ENCODE results near the gene UGT1A1.

UGT1A1 gene

DNA sequence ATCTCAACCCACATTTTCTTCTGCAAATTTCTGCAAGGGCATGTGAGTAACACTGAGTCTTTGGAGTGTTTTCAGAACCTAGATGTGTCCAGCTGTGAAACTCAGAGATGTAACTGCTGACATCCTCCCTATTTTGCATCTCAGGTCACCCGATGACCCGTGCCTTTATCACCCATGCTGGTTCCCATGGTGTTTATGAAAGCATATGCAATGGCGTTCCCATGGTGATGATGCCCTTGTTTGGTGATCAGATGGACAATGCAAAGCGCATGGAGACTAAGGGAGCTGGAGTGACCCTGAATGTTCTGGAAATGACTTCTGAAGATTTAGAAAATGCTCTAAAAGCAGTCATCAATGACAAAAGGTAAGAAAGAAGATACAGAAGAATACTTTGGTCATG lies 8.0 kb downstream of the UGT1A1 start:
- H3K4me3 Mint-ChIP-seq: no peak overlapping the region
- TF ChIP-seq, protein P1, sequence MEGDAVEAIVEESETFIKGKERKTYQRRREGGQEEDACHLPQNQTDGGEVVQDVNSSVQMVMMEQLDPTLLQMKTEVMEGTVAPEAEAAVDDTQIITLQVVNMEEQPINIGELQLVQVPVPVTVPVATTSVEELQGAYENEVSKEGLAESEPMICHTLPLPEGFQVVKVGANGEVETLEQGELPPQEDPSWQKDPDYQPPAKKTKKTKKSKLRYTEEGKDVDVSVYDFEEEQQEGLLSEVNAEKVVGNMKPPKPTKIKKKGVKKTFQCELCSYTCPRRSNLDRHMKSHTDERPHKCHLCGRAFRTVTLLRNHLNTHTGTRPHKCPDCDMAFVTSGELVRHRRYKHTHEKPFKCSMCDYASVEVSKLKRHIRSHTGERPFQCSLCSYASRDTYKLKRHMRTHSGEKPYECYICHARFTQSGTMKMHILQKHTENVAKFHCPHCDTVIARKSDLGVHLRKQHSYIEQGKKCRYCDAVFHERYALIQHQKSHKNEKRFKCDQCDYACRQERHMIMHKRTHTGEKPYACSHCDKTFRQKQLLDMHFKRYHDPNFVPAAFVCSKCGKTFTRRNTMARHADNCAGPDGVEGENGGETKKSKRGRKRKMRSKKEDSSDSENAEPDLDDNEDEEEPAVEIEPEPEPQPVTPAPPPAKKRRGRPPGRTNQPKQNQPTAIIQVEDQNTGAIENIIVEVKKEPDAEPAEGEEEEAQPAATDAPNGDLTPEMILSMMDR (IDR thresholded peaks at IDR 0.05; ENCODE audit: unreplicated experiment in 3 of 3): no peak
- H3K4me1 Mint-ChIP-seq: no peaks in the 10 kb centered on the region
- H3K27ac Mint-ChIP-seq: no peak overlapping the region
- H3K9me3 Mint-ChIP-seq: no peaks in the 10 kb centered on the region
- H3K27me3 Mint-ChIP-seq (ENCODE audit: low read depth): peaks cover 3% of the 10 kb centered on the region
- no peaks in the 10 kb centered on the region for H3K36me3 Mint-ChIP-seq (ENCODE audit: low read depth)

DNA sequence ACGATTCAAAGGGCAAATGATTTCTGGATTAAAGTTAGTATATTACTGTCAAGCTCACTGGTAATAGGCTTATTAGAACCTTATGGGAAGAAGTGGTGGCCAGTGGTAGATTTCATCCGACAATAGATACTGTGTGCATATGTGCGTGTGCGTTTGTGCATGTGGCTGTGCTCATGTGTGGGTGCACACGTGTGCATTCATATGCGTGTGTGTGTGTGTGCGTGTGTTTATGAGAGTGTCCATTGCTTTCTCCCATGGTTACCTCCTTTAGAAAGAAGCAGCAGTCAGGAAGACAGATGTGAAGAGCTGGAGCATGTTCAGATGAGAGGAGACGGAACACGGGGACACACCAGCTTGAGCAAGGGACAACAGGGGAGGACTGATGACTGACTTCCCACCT lies 9.2 kb downstream of the UGT1A1 start:
- Mint-ChIP-seq H3K36me3 (ENCODE audit: low read depth) (no peaks in the 10 kb centered on the region), H3K4me3 (no peak overlapping the region), H3K9me3 (no peaks in the 10 kb centered on the region), H3K27ac (no peak overlapping the region), H3K27me3 (ENCODE audit: low read depth) (peaks cover 3% of the 10 kb centered on the region), H3K4me1 (no peaks in the 10 kb centered on the region)
- TF ChIP-seq, protein P1 (IDR thresholded peaks at IDR 0.05; ENCODE audit: unreplicated experiment in 3 of 3): no peak

GRCh38 chr2:233772153-233772552 lies 12.1 kb downstream of the UGT1A1 start:
- peaks cover 7% of the 10 kb centered on the region for H3K27me3 Mint-ChIP-seq (ENCODE audit: low read depth)
- no peaks in the 10 kb centered on the region for H3K36me3 Mint-ChIP-seq (ENCODE audit: low read depth)
- TF ChIP-seq, protein P1 (IDR thresholded peaks at IDR 0.05; ENCODE audit: unreplicated experiment in 3 of 3): no peak
- H3K27ac Mint-ChIP-seq: no peak overlapping the region
- H3K9me3 Mint-ChIP-seq: peaks cover 1% of the 10 kb centered on the region
- H3K4me1 Mint-ChIP-seq: no peaks in the 10 kb centered on the region
- H3K4me3 Mint-ChIP-seq: no peak overlapping the region

DNA sequence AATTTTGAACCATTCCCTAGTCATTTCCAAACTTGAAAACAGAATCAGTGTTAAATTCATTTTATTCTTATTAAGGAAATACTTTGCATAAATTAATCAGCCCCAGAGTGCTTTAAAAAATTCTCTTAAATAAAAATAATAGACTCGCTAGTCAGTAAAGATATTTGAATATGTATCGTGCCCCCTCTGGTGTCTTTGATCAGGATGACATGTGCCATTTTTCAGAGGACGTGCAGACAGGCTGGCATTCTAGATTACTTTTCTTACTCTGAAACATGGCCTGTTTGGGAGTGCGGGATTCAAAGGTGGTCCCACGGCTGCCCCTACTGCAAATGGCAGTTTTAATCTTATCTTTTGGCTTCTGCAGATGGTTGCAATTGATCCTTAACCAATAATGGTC lies 12.5 kb downstream of the UGT1A1 start:
- peaks cover 4% of the 10 kb centered on the region for H3K9me3 Mint-ChIP-seq
- no peaks in the 10 kb centered on the region for H3K36me3 Mint-ChIP-seq (ENCODE audit: low read depth)
- peaks cover 7% of the 10 kb centered on the region for H3K27me3 Mint-ChIP-seq (ENCODE audit: low read depth)
- TF ChIP-seq, protein P1 (IDR thresholded peaks at IDR 0.05; ENCODE audit: unreplicated experiment in 3 of 3): no peak
- no peaks in the 10 kb centered on the region for H3K4me1 Mint-ChIP-seq
- no peak overlapping the region for H3K4me3 Mint-ChIP-seq
- no peak overlapping the region for H3K27ac Mint-ChIP-seq

GRCh38 chr2:233773854-233774253 lies 13.8 kb downstream of the UGT1A1 start:
- H3K4me1 Mint-ChIP-seq: no peaks in the 10 kb centered on the region
- peaks cover 10% of the 10 kb centered on the region for H3K9me3 Mint-ChIP-seq
- peaks cover 7% of the 10 kb centered on the region for H3K27me3 Mint-ChIP-seq (ENCODE audit: low read depth)
- no peaks in the 10 kb centered on the region for H3K36me3 Mint-ChIP-seq (ENCODE audit: low read depth)
- no peak overlapping the region for H3K27ac Mint-ChIP-seq
- no peak overlapping the region for H3K4me3 Mint-ChIP-seq
- TF ChIP-seq, protein P1 (IDR thresholded peaks at IDR 0.05; ENCODE audit: unreplicated experiment in 3 of 3): no peak

GRCh38 chr2:233775414-233775813 lies 15.3 kb downstream of the UGT1A1 start:
- Mint-ChIP-seq H3K27me3 (ENCODE audit: low read depth) (peaks cover 7% of the 10 kb centered on the region), H3K9me3 (peaks cover 10% of the 10 kb centered on the region), H3K4me1 (no peaks in the 10 kb centered on the region), H3K36me3 (ENCODE audit: low read depth) (no peaks in the 10 kb centered on the region), H3K27ac (no peak overlapping the region), H3K4me3 (no peak overlapping the region)
- TF ChIP-seq, protein P1 (IDR thresholded peaks at IDR 0.05; ENCODE audit: unreplicated experiment in 3 of 3): no peak

All from nephron (organoid).